Measurements from ENCODE around the gene BACH2.

GRCh38 chr6:89895276-89895874, 401.3 kb downstream of the BACH2 start:
- no peak for TF ChIP-seq POLR2A (IDR thresholded peaks at IDR 0.05)
- TF ChIP-seq CTCF (IDR thresholded peaks at IDR 0.05 in 4 of 5, conservative IDR thresholded peaks at IDR 0.05 in 1 of 5): no peak
